ENCODE data around the gene ZNF397.

DNA sequence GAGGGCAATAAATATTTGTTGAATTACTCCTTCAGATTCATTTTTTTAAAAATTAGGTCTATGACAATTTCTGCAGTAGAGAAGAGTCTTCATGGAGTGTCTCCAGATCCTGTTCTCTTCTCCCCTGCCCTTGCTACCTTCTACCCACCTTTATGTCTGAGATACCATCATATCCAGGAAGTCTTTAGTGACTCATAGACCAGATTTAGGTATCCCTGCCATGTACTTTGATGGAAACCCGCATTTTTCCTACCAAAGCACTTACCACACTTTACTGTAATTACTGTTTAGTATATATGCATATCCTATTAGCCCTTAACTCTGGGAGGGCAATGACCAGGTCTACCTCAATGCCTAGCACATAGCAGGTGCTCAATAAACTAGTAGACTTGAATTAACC is 11.6 kb downstream of the ZNF397 start:
- TF ChIP-seq, protein P1, sequence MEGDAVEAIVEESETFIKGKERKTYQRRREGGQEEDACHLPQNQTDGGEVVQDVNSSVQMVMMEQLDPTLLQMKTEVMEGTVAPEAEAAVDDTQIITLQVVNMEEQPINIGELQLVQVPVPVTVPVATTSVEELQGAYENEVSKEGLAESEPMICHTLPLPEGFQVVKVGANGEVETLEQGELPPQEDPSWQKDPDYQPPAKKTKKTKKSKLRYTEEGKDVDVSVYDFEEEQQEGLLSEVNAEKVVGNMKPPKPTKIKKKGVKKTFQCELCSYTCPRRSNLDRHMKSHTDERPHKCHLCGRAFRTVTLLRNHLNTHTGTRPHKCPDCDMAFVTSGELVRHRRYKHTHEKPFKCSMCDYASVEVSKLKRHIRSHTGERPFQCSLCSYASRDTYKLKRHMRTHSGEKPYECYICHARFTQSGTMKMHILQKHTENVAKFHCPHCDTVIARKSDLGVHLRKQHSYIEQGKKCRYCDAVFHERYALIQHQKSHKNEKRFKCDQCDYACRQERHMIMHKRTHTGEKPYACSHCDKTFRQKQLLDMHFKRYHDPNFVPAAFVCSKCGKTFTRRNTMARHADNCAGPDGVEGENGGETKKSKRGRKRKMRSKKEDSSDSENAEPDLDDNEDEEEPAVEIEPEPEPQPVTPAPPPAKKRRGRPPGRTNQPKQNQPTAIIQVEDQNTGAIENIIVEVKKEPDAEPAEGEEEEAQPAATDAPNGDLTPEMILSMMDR (IDR thresholded peaks at IDR 0.05), result no peak
- TF ChIP-seq POLR2A (IDR thresholded peaks at IDR 0.05) (no peak), EP300 (IDR thresholded peaks at IDR 0.05) (no peak)
